K562 (cell line): ENCODE results near the gene ROS1.

Source experiments
- CCAR2 ChIP-seq: fragments of 200-400 bp; formaldehyde crosslinking; IDR thresholded peaks from 2 replicates; pipeline ENCODE4 v1.6.1; 2017; ENCODE audit warnings: mild to moderate bottlenecking, low read depth, low read length
- EP300 ChIP-seq: IDR thresholded peaks from 2 replicates; pipeline ENCODE4 v1.6.1; 2012; ENCODE audit warnings: low read length, improper control_type of control experiment
- POLR2AphosphoS5 ChIP-seq: IDR thresholded peaks from 2 replicates; pipeline ENCODE4 v1.6.1; 2011; ENCODE audit warnings: mild to moderate bottlenecking, low read depth, low read length, moderate library complexity; ENCODE audit not compliant: control insufficient read depth, insufficient read depth
- RFX5 ChIP-seq: IDR thresholded peaks from 2 replicates; pipeline ENCODE4 v1.6.1; 2011; ENCODE audit warnings: low read depth, mild to moderate bottlenecking, improper control_type of control experiment, low read length
- SRF ChIP-seq, 2 experiments: fragments of 250-450, 450-650 bp in 1 of 2; sonication (Bioruptor Pico) in 1 of 2; sonication (generic) in 1 of 2; formaldehyde crosslinking; IDR thresholded peaks; 2 replicates each; pipeline versions ENCODE4 v1.5.0 to v1.5.1; 2020 to 2022; ENCODE audit warnings: mild to moderate bottlenecking in 1 of 2, missing genetic modification reagents in 1 of 2
- ZNF583 ChIP-seq: fragments of 250-450 bp; sonication (Bioruptor Pico); IDR thresholded peaks from 2 replicates; pipeline ENCODE4 v1.4.0; 2020

GRCh38 chr6:117411474-117411873, 14.3 kb downstream of the ROS1 start:
- TF ChIP-seq EP300 (no peak), SRF (CRISPR knock-in tag; IDR thresholded peaks at IDR 0.05) (no peak), CCAR2 (no peak), RFX5 (no peak), ZNF583 (CRISPR knock-in tag) (no peak), POLR2AphosphoS5 (no peak)
